ENCODE data around the gene SELENOO. TPM values are rescaled to one million over a fixed set of nuclear protein-coding genes. Genes with fewer than 3 reads are reported as not detected.

The SELENOO gene
- total RNA-seq, 1 experiment from 2014 or later, result 32.8 TPM

DNA sequence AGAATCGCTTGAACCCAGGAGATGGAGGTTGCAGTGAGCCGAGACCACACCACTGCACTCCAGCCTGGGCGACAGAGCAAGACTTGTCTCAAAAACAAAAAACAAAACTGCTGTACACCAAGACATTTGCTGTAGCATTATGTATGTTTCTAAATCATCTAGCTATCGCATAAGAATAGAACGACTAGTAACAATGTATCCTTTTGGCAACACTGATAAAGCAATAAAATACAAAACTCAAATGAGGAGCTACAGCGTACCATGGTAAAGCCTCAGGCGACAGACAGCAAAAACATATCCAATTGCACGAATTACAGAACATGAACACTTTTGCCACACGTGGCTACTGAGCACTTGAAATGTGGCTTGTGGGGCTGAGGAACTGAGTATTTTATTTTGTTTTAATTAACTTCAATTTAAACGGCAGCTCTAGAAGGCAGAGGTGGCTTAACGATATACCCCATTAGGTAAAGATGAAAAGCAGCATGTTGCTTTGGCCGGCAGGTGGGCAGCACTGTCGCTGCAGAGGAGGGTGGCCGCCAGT is 41.7 kb downstream of the SELENOO start:
- Histone ChIP-seq H3K4me3 (ENCODE audit: low read length) (peak overlapping the region; percentile 99), H3K27me3 (ENCODE audit: low read length) (no peaks in the 10 kb centered on the region), H2AFZ (ENCODE audit: low read length) (no peak overlapping the region), H3K9ac (ENCODE audit: low read length) (peak overlapping the region; percentile 97; the same call in 1 of the 2 replicates), H3K79me2 (ENCODE audit: low read length) (peaks cover 65% of the 10 kb centered on the region), H3K36me3 (ENCODE audit: low read depth, low read length) (no peaks in the 10 kb centered on the region; the same call in 1 of the 2 replicates), H3K27ac (ENCODE audit: low read length) (no peak overlapping the region), H3F3A (ENCODE audit: low read length, unreplicated experiment) (no peaks in the 10 kb centered on the region), H3K9me2 (replicated peaks; ENCODE audit: low read length) (no peaks in the 10 kb centered on the region), H4K20me1 (ENCODE audit: low read length) (no peaks in the 10 kb centered on the region), H3K9me3 (ENCODE audit: low read length) (no peaks in the 10 kb centered on the region), H3K4me1 (ENCODE audit: insufficient read depth, low read length) (peaks cover 9% of the 10 kb centered on the region; the same call in 1 of the 2 replicates), H3K4me2 (ENCODE audit: low read length) (peak overlapping the region; percentile 99)
- POLR2A ChIA-PET (ENCODE audit: unreplicated experiment), result no interaction called here
- no peak for ATAC-seq
- TF ChIP-seq EZH2phosphoT487 (IDR thresholded peaks at IDR 0.05; ENCODE audit: borderline replicate concordance, low read length), result no peak
- TF ChIP-seq, protein P1, sequence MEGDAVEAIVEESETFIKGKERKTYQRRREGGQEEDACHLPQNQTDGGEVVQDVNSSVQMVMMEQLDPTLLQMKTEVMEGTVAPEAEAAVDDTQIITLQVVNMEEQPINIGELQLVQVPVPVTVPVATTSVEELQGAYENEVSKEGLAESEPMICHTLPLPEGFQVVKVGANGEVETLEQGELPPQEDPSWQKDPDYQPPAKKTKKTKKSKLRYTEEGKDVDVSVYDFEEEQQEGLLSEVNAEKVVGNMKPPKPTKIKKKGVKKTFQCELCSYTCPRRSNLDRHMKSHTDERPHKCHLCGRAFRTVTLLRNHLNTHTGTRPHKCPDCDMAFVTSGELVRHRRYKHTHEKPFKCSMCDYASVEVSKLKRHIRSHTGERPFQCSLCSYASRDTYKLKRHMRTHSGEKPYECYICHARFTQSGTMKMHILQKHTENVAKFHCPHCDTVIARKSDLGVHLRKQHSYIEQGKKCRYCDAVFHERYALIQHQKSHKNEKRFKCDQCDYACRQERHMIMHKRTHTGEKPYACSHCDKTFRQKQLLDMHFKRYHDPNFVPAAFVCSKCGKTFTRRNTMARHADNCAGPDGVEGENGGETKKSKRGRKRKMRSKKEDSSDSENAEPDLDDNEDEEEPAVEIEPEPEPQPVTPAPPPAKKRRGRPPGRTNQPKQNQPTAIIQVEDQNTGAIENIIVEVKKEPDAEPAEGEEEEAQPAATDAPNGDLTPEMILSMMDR (conservative IDR thresholded peaks at IDR 0.05; ENCODE audit: low read depth, low read length), result no peak
- TF ChIP-seq EZH2 (IDR thresholded peaks at IDR 0.05; ENCODE audit: low read length, unreplicated experiment), result no peak
- DNase-seq, result peak; percentile 18
- BruUV-seq (replicated peaks), result no TSS peak
- CTCF ChIA-PET, result no interaction called here
- intact Hi-C loops (cut with micrococcal nuclease), result no loop called here

DNA sequence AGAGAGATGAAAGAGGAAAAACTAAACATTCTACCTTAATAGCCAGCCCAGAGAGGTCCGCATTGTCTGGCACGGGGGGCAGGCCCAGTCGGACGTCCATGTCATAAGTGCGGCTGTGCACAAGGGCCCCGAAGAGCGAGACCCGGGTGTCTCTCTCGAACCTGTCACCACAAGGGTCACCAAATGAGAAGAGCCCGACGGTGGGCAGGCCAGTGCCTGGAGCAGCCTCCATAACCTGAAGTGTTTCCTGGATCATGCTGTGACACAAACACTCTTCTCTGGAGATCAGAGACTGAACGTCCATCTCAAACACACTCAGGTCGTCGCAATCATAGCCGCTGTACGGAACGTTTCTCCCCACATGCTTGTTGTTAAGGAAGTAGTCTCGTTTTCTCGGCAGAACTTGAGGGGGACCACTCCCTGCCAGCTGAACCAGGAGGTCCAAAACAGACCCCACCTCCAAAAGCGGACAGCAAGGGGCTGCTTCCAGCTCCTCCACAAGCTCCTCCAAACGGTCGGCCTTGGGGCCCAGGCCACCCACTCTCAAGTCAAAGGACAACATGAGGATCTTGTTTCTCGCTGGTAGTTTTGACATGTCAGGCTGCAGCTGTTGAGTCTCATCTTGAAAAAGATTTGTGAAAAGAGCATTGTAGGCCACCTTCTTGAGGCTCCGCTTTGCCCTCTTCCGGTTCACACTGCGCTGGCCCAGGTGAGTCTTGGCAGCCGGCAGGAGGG is 43.0 kb downstream of the SELENOO start:
- CTCF ChIA-PET, result no interaction called here
- no peaks in the 10 kb centered on the region for H3K27me3 ChIP-seq (ENCODE audit: low read length)
- no peaks in the 10 kb centered on the region for H3K9me2 ChIP-seq (replicated peaks; ENCODE audit: low read length)
- DNase-seq (no peak), ATAC-seq (peak; percentile 7; the same call in 1 of the 2 replicates)
- no TSS peak for BruUV-seq (replicated peaks)
- no peaks in the 10 kb centered on the region; the same call in 1 of the 2 replicates for H3K36me3 ChIP-seq (ENCODE audit: low read depth, low read length)
- H3K4me3 ChIP-seq (ENCODE audit: low read length), result peak overlapping the region; percentile 99
- no peaks in the 10 kb centered on the region for H3F3A ChIP-seq (ENCODE audit: low read length, unreplicated experiment)
- H3K79me2 ChIP-seq (ENCODE audit: low read length), result peaks cover 63% of the 10 kb centered on the region
- POLR2A ChIA-PET (ENCODE audit: unreplicated experiment), result no interaction called here
- TF ChIP-seq, protein P1 (conservative IDR thresholded peaks at IDR 0.05; ENCODE audit: low read depth, low read length), result no peak
- TF ChIP-seq EZH2 (IDR thresholded peaks at IDR 0.05; ENCODE audit: low read length, unreplicated experiment) (no peak), EZH2phosphoT487 (IDR thresholded peaks at IDR 0.05; ENCODE audit: borderline replicate concordance, low read length) (no peak)
- H3K9ac ChIP-seq (ENCODE audit: low read length), result peak overlapping the region; percentile 97
- no peaks in the 10 kb centered on the region for H4K20me1 ChIP-seq (ENCODE audit: low read length)
- peak overlapping the region; percentile 81; the same call in 1 of the 2 replicates for H3K27ac ChIP-seq (ENCODE audit: low read length)
- no peaks in the 10 kb centered on the region for H3K9me3 ChIP-seq (ENCODE audit: low read length)
- intact Hi-C loops (cut with micrococcal nuclease), result no loop called here
- H3K4me2 ChIP-seq (ENCODE audit: low read length), result peak overlapping the region; percentile 99
- H2AFZ ChIP-seq (ENCODE audit: low read length), result peak overlapping the region; percentile 94
- H3K4me1 ChIP-seq (ENCODE audit: insufficient read depth, low read length), result peaks cover 9% of the 10 kb centered on the region; the same call in 1 of the 2 replicates

Measured in PC-3 (cell line).